ENCODE results near the gene RASL10B. TPM values are rescaled to one million over a fixed set of nuclear protein-coding genes. Genes with fewer than 3 reads are reported as not detected.

Gene RASL10B
- total RNA-seq (2021; ENCODE audit: unreplicated experiment): 4.3 TPM
- 3.3 TPM for polyA plus RNA-seq (2012; ENCODE audit: insufficient read length)
- percentile 43 among the genes with signal in this experiment for Bru-seq, nascent RNA
- BruChase-seq, experiment 1, labeled RNA remaining after a 2-hour chase: percentile 39 among the genes with signal in this experiment
- percentile 44 among the genes with signal in this experiment for BruChase-seq, experiment 2, labeled RNA remaining after a 6-hour chase
- long read RNA-seq, transcript RASL10B-201 (4 exons, 3,205 nt): major isoform, 6 of 11 reads
- long read RNA-seq, partial matches to known transcripts: 2 of 11 reads
- long read RNA-seq, other reads (novel, unspliced or antisense): 3 of 11 reads

- ATAC-seq: peak; percentile 79
- TF ChIP-seq, protein P1, sequence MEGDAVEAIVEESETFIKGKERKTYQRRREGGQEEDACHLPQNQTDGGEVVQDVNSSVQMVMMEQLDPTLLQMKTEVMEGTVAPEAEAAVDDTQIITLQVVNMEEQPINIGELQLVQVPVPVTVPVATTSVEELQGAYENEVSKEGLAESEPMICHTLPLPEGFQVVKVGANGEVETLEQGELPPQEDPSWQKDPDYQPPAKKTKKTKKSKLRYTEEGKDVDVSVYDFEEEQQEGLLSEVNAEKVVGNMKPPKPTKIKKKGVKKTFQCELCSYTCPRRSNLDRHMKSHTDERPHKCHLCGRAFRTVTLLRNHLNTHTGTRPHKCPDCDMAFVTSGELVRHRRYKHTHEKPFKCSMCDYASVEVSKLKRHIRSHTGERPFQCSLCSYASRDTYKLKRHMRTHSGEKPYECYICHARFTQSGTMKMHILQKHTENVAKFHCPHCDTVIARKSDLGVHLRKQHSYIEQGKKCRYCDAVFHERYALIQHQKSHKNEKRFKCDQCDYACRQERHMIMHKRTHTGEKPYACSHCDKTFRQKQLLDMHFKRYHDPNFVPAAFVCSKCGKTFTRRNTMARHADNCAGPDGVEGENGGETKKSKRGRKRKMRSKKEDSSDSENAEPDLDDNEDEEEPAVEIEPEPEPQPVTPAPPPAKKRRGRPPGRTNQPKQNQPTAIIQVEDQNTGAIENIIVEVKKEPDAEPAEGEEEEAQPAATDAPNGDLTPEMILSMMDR (IDR thresholded peaks at IDR 0.05): no peak
- no peak; the same call in 1 of the 2 replicates for TF ChIP-seq POLR2AphosphoS5 (IDR thresholded peaks at IDR 0.05; ENCODE audit: low read depth, low read length)
- TF ChIP-seq TCF7L2 (IDR thresholded peaks at IDR 0.05; ENCODE audit: low read depth, low read length): no peak
- TF ChIP-seq, protein P2, sequence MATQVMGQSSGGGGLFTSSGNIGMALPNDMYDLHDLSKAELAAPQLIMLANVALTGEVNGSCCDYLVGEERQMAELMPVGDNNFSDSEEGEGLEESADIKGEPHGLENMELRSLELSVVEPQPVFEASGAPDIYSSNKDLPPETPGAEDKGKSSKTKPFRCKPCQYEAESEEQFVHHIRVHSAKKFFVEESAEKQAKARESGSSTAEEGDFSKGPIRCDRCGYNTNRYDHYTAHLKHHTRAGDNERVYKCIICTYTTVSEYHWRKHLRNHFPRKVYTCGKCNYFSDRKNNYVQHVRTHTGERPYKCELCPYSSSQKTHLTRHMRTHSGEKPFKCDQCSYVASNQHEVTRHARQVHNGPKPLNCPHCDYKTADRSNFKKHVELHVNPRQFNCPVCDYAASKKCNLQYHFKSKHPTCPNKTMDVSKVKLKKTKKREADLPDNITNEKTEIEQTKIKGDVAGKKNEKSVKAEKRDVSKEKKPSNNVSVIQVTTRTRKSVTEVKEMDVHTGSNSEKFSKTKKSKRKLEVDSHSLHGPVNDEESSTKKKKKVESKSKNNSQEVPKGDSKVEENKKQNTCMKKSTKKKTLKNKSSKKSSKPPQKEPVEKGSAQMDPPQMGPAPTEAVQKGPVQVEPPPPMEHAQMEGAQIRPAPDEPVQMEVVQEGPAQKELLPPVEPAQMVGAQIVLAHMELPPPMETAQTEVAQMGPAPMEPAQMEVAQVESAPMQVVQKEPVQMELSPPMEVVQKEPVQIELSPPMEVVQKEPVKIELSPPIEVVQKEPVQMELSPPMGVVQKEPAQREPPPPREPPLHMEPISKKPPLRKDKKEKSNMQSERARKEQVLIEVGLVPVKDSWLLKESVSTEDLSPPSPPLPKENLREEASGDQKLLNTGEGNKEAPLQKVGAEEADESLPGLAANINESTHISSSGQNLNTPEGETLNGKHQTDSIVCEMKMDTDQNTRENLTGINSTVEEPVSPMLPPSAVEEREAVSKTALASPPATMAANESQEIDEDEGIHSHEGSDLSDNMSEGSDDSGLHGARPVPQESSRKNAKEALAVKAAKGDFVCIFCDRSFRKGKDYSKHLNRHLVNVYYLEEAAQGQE (IDR thresholded peaks at IDR 0.05; ENCODE audit: insufficient read depth in 1 of 2, low read depth in 2 of 2, low read length in 1 of 2): no peak
- no peak for TF ChIP-seq SIN3A (IDR thresholded peaks at IDR 0.05; ENCODE audit: borderline replicate concordance, insufficient read depth, low read depth, low read length)
- ChIA-PET POLR2A (no interaction called here), CTCF (interaction anchor here (0.6 to 2.2 kb wide), 2 partner anchors 16 kb away, joined by 6 to 8 read pairs; no protein-coding TSS in a partner anchor)
- in situ Hi-C loops (cut with HindIII; ENCODE audit: low pct_unique_long_range_greater_than_20kb, low sequenced_read_pairs) (no loop called here), intact Hi-C loops (cut with micrococcal nuclease; ENCODE audit: unreplicated experiment) (no loop called here)
- no peak within 1 kb of the TSS for H3K27ac ChIP-seq (ENCODE audit: low read length)
- peaks cover 7% of the 10 kb centered on the region for H3K4me1 ChIP-seq (ENCODE audit: control insufficient read depth, insufficient read depth, low read length)
- no peaks in the 10 kb centered on the region for H3K27me3 ChIP-seq (ENCODE audit: control insufficient read depth, insufficient read depth, low read length)
- H3K36me3 ChIP-seq (ENCODE audit: control insufficient read depth, insufficient read depth, low read length): no peaks in the 10 kb centered on the region
- H3K4me3 ChIP-seq (ENCODE audit: low read depth in 2 of 2, low read length in 2 of 2): peak within 1 kb of the TSS; percentile 51 to 53
- H3K9me3 ChIP-seq (ENCODE audit: control insufficient read depth, insufficient read depth, low read depth, low read length): no peaks in the 10 kb centered on the region
- no TSS peak for BruUV-seq (replicated peaks)
- no peak for DNase-seq (ENCODE audit: low read depth, low spot score)
Measured at GRCh38 chr17:35731239-35731916, at the start of gene RASL10B. RASL10B (plus strand) TSS chr17:35731639; CDS start chr17:35735185, 3,546 bp downstream.

- POLR2A ChIA-PET: interaction anchor here (0.6 kb wide), 1 partner anchor 64 kb away, joined by 3 read pairs; no protein-coding TSS in a partner anchor
- BruUV-seq (replicated peaks): no TSS peak
Measured at GRCh38 chr17:35683591-35683990, 47.8 kb upstream of the RASL10B start.

More at GRCh38 chr17:35683591-35683990, 47.8 kb upstream of the RASL10B start:
- intact Hi-C loops (cut with micrococcal nuclease; ENCODE audit: unreplicated experiment) (no loop called here), in situ Hi-C loops (cut with HindIII; ENCODE audit: low pct_unique_long_range_greater_than_20kb, low sequenced_read_pairs) (no loop called here)
- no peak for ATAC-seq
- no peaks in the 10 kb centered on the region for H3K4me1 ChIP-seq (ENCODE audit: control insufficient read depth, insufficient read depth, low read length)
- peaks cover 42% of the 10 kb centered on the region for H3K36me3 ChIP-seq (ENCODE audit: control insufficient read depth, insufficient read depth, low read length)
- CTCF ChIA-PET: no interaction called here
- no peaks in the 10 kb centered on the region for H3K9me3 ChIP-seq (ENCODE audit: control insufficient read depth, insufficient read depth, low read depth, low read length)
- H3K27me3 ChIP-seq (ENCODE audit: control insufficient read depth, insufficient read depth, low read length): no peaks in the 10 kb centered on the region
- H3K27ac ChIP-seq (ENCODE audit: low read length): no peak overlapping the region
- no peak for TF ChIP-seq SIN3A (IDR thresholded peaks at IDR 0.05; ENCODE audit: borderline replicate concordance, insufficient read depth, low read depth, low read length)
- no peak for TF ChIP-seq TCF7L2 (IDR thresholded peaks at IDR 0.05; ENCODE audit: low read depth, low read length)
- no peak for TF ChIP-seq POLR2AphosphoS5 (IDR thresholded peaks at IDR 0.05; ENCODE audit: low read depth, low read length)
- TF ChIP-seq, protein P1 (IDR thresholded peaks at IDR 0.05): no peak
- no peak overlapping the region for H3K4me3 ChIP-seq (ENCODE audit: low read depth in 2 of 2, low read length in 2 of 2)
- no peak for DNase-seq (ENCODE audit: low read depth, low spot score)

All from Panc1 (cell line).